DND-41 (cell line): ENCODE data around the gene TDRD9.

Source experiments
- EZH2 ChIP-seq: IDR thresholded peaks from 3 replicates; pipeline ENCODE4 v1.6.1; 2012; ENCODE audit warnings: borderline replicate concordance, low read depth, mild to moderate bottlenecking, moderate library complexity, low read length, inconsistent platforms; ENCODE audit not compliant: severe bottlenecking
- TF ChIP-seq, protein P1 (sequence below): IDR thresholded peaks from 2 replicates; pipeline ENCODE4 v1.5.1; 2012; ENCODE audit warnings: borderline replicate concordance, low read length, moderate library complexity, mild to moderate bottlenecking; ENCODE audit not compliant: poor library complexity, severe bottlenecking; ENCODE audit errors: extremely low read depth

DNA sequence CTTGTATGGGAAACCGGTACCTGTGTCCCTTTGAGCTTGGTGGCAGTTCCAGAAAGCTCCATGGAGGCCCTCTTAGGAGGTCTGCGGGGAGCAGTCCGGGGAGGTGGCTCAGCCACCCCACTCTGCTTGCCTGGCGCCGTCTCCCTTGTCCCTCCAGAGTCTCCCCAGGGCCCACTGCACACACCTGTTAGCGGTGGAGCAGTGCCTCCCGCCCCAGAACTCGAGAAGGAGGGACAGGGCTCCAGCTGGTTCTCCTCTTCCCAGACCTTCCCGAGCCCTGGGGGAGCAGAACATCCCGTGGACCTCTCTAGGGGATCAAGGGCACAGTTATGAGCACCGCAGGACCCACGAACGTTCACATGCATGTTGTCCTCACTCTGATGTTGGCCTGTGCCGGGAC is 168.1 kb downstream of the TDRD9 start:
- TF ChIP-seq, protein P1, sequence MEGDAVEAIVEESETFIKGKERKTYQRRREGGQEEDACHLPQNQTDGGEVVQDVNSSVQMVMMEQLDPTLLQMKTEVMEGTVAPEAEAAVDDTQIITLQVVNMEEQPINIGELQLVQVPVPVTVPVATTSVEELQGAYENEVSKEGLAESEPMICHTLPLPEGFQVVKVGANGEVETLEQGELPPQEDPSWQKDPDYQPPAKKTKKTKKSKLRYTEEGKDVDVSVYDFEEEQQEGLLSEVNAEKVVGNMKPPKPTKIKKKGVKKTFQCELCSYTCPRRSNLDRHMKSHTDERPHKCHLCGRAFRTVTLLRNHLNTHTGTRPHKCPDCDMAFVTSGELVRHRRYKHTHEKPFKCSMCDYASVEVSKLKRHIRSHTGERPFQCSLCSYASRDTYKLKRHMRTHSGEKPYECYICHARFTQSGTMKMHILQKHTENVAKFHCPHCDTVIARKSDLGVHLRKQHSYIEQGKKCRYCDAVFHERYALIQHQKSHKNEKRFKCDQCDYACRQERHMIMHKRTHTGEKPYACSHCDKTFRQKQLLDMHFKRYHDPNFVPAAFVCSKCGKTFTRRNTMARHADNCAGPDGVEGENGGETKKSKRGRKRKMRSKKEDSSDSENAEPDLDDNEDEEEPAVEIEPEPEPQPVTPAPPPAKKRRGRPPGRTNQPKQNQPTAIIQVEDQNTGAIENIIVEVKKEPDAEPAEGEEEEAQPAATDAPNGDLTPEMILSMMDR, result no peak
- no peak for TF ChIP-seq EZH2
